HG03064 (cell line): Measurements from ENCODE around the gene NELFB.
A peak's percentile ranks its signal among the peaks of the same experiment; 100 is the strongest.

Experiments used
- ATAC-seq: cut with Tn5 transposase; IDR thresholded peaks from one replicate; pipeline ENCODE4 v1.9.1; 2021; ENCODE audit warnings: low read depth; ENCODE audit not compliant: unreplicated experiment

NELFB gene

DNA sequence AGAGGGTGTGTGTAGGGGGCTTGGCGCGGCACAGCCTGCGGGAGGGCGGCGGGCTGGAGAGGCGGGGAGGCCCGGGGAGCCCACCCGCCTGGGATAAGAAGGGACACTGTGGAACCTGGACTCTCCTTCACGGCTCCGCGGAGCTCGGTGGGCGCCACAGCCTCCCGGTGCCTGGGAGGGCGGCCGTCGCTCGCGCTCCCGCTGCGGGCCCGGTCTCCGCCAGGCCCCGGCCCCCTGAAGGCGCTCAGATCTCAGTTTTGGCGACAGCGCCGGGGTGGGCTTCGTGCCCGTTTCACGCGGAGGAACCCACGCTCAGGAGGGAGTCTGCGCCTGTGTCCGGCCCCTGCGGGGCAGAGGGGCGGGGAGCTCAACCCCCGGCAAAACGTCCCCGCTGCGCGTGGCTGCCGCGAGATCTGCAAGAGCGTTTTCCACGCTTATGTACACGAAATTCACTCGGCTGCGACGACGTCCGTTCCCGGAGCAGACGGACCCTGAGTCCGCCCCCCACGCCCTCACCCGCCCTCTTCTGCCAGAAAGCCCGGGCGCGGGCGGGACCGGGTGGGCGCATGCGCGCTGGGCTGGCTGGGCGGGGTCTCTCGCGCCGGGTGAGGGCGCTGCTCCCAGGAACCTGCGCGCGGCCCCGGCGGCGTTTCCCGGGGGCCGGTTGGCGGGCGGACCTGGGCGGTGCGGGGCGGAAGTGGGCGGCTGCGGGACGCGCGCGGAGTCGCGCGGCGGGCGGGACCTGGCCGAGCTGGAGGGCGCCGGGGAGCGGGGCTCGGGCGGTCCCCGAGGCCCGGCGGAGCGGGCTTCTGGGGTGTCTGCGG is at the start of gene NELFB:
Gene NELFB (plus strand): TSS at position 704 of the 824 bp plus-strand sequence.
- ATAC-seq = peak; percentile 68

DNA sequence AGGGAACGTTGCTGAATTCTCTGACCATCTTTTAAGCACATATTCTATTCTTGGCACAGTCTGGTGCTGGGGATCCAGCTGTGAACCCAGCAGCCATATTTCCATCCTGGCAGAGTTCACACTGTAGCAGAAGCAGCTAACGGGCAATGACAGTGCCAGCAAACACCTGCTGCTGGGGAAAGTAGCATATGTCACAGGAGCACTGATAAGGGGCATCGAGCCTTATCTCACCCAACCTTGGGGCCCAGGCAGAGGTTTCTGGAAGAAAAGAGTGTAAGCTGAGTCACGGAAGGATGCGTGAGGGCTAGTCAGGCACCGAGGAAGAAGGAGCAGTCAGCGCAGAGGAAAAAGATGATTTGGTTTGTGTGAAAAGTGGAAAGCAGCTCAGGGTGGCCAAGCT is 48.5 kb upstream of the NELFB start:
- ATAC-seq = no peak

GRCh38 chr9:137211532-137211931 is 43.6 kb upstream of the NELFB start:
- ATAC-seq = no peak

- ATAC-seq = no peak
Observed at GRCh38 chr9:137212520-137212919, 42.6 kb upstream of the NELFB start.

- ATAC-seq = no peak
Observed at GRCh38 chr9:137213160-137214060, 41.7 kb upstream of the NELFB start.

DNA sequence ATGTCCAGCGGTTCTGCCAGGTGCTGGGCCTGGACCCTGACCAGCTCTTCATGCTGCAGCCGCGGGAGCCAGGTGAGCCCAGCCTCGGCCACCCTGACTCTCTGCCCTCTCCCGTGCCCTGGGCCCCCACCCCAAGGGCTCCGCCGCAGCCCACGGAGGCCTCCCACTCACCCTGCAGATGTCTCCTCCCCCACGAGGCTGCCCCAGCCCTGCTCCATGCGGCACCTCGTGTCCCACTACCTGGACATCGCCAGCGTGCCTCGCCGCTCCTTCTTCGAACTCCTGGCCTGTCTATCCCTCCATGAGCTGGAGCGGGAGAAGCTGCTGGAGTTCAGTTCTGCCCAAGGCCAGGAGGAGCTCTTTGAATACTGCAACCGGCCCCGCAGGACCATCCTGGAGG is 40.5 kb upstream of the NELFB start:
- no peak for ATAC-seq

DNA sequence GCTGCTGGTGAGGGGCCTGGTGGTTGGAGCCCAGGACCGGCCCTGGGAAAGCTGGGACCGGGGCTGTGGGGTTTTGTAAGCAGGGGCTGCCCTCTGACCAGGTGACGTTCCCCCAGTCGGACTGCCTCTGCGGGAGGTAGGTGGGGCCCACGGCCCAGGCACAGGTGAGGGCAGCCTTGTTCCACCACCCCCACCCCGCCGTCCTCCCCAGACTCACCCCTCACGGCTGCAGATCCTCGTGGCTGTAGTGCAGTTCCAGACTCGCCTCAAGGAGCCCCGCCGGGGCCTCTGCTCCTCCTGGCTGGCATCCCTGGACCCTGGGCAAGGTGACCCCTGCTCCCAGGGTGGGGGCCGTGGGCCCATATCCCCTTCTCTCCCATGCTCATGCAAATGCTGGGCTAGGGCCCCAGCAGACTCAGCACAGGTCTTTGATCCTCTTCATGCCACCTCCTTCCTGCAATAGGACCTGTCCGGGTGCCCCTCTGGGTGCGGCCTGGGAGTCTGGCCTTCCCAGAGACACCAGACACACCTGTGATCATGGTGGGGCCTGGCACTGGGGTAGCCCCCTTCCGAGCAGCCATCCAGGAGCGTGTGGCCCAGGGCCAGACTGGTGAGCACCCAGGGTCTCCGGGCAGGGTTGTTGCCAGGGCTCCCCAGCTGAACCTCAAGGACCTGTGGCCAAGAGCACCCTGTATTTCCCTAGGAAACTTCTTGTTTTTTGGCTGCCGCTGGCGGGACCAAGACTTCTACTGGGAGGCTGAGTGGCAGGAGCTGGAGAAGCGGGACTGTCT is 39.7 kb upstream of the NELFB start:
- ATAC-seq = no peak

GRCh38 chr9:137216188-137216965 is 38.8 kb upstream of the NELFB start:
- ATAC-seq = no peak

GRCh38 chr9:137217276-137218211 is 37.6 kb upstream of the NELFB start:
- no peak for ATAC-seq

GRCh38 chr9:137218212-137218753 is 36.8 kb upstream of the NELFB start:
- no peak for ATAC-seq

- no peak for ATAC-seq
Observed at GRCh38 chr9:137218754-137219271, 36.3 kb upstream of the NELFB start.

DNA sequence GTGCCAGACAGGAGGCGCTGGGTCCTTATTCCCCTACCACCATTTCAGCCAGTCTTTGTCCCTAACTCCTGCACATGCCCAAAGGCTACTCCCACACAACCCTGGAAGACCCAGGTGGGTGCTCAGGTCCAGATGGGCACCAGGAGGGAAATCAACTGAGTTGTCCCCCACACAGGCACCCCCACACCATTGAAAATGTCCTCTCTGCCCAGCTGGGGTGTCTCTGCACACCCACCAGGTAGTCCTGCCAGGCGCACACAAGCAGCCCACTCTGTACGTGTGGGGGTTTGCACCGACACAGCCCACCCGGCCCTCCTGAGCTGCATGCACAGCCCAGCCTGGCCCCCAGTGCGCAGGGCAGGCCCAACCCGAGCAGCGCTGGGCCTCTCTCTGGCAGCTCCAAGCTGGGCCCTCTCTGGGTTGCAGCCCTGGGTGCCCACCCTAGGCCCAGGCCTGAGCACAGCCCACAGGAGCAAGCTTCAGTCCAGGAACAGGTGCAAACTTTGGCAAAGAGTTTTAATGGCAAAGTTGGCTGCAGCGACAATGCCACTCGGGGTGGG is 35.3 kb upstream of the NELFB start:
- no peak for ATAC-seq

- no peak for ATAC-seq
Observed at GRCh38 chr9:137220317-137221094, 34.6 kb upstream of the NELFB start.

DNA sequence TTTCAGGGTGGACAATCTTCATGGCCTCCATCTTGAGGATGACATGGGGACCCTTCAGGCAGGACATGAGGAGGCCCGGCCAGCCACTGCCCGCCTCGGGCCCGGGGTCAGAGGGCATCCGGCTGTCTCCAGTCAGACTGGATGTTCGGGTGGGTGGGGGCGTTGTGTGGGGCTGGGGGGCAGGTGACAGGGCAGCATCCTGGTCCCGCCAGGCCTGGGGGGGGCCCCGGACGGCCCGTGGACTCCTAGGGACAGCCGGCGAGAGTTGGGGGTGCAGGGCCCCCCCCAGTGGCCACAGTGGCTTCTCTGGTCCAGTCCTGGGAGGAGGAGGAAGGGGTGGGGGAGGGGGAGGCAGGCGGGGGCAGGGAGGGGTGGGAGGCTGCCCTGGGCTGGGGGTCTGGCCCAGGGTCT is 34.0 kb upstream of the NELFB start:
- ATAC-seq = no peak

- ATAC-seq = no peak
Observed at GRCh38 chr9:137221506-137222111, 33.5 kb upstream of the NELFB start.

DNA sequence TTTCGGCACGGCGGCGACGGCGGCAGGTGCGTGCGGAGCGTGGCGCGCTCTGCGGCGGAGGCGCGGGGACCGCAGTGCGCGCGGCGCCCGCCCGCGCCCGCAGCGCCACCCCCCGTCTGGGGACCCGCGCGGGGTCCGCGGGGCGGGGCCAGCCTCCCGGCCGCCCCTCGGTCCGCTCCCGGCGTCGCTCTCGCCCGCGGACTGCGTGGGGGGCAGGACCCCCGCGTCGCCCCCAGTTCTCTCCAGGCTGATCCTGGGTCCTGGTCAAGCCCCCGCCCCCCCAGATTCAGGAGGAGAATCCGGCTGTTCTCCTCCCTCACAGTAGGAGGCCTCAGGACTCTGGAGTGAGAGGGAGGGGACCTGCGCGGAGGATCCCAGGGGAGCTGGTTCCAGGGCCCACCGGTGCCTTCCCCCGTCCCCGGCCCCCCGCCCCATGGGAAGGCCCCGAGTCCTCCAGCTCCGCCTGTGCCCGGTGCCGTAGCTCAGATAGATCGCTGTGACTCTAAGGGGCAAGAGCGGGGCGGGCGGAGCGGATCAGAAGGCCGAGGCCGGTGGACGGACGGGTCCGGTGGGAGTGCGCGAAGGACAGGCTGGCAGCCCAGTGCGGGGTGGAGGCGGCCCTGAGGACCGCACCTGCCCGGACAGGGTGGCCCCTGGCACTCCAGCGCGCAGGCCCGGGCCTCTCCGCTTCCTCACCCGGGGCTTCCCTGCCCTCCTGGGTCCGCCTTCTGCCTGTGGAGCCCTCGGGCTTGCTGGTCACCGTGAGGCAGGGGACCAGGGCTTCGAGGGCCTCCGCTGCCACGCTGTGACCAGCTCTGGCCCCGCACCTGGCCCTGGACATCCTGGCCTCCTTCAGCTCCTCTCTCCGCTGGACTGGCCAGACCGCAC is 32.7 kb upstream of the NELFB start, which contains the start of gene RNF208:
Gene RNF208 (minus strand): TSS at position 51 of the 888 bp plus-strand sequence. CDS start 1,028 bp downstream, outside the sequence.
- ATAC-seq = peak; percentile 4
